ENCODE data around the gene SPEM3.
"Not testable (repeated sequence)": the region's sequence is repeated elsewhere in the genome, so short reads cannot be mapped to it uniquely, and the experiment has no call there.

SPEM3 gene

GRCh38 chr17:7480089-7480384, 51.4 kb downstream of the SPEM3 start:
- Histone ChIP-seq H3K4me3 (ENCODE audit: insufficient read depth, low read depth, low read length) (peak overlapping the region; percentile 71), H3K9me3 (ENCODE audit: control insufficient read depth, low read length) (no peaks in the 10 kb centered on the region), H3K36me3 (ENCODE audit: control insufficient read depth, insufficient read depth, low read length) (no peaks in the 10 kb centered on the region), H3K27me3 (ENCODE audit: control insufficient read depth, insufficient read depth, low read length, poor library complexity, severe bottlenecking) (no peaks in the 10 kb centered on the region), H3K4me1 (ENCODE audit: control insufficient read depth, insufficient read depth, low read length) (peaks cover 42% of the 10 kb centered on the region), H3K27ac (ENCODE audit: insufficient read depth, low read depth, low read length, poor library complexity, severe bottlenecking) (peak overlapping the region; percentile 79)
- WGBS, 2 experiments: 29 to 30% methylated on average over 8 of the region's 8 CpGs

GRCh38 chr17:7481275-7481674, 52.6 kb downstream of the SPEM3 start, which contains the start of gene SLC35G6:
SLC35G6 (plus strand) TSS chr17:7481446; CDS start chr17:7481517, 71 bp downstream.
- 68 to 89% methylated on average over 3 to 4 of the region's 4 CpGs for WGBS, 2 experiments
- not testable (repeated sequence) for H3K27me3 ChIP-seq (ENCODE audit: control insufficient read depth, insufficient read depth, low read length, poor library complexity, severe bottlenecking); H3K9me3 ChIP-seq (ENCODE audit: control insufficient read depth, low read length); H3K27ac ChIP-seq (ENCODE audit: insufficient read depth, low read depth, low read length, poor library complexity, severe bottlenecking); H3K36me3 ChIP-seq (ENCODE audit: control insufficient read depth, insufficient read depth, low read length); H3K4me3 ChIP-seq (ENCODE audit: insufficient read depth, low read depth, low read length)
- H3K4me1 ChIP-seq (ENCODE audit: control insufficient read depth, insufficient read depth, low read length): peaks cover 50% of the 10 kb centered on the region

- H3K4me3 ChIP-seq (ENCODE audit: insufficient read depth, low read depth, low read length): not testable (repeated sequence)
- H3K4me1 ChIP-seq (ENCODE audit: control insufficient read depth, insufficient read depth, low read length): peaks cover 51% of the 10 kb centered on the region
These were observed 53.4 kb downstream of the SPEM3 start for GRCh38 chr17:7481842-7482741.

More at GRCh38 chr17:7481842-7482741, 53.4 kb downstream of the SPEM3 start:
- not testable (repeated sequence) for H3K27me3 ChIP-seq (ENCODE audit: control insufficient read depth, insufficient read depth, low read length, poor library complexity, severe bottlenecking); H3K36me3 ChIP-seq (ENCODE audit: control insufficient read depth, insufficient read depth, low read length); H3K9me3 ChIP-seq (ENCODE audit: control insufficient read depth, low read length); H3K27ac ChIP-seq (ENCODE audit: insufficient read depth, low read depth, low read length, poor library complexity, severe bottlenecking)
- WGBS, 2 experiments: 89 to 92% methylated on average over 31 of the region's 31 CpGs

Measured in ectodermal cell (in vitro differentiated cells).